ENCODE data around the gene MIER3. TPM values are rescaled to one million over a fixed set of nuclear protein-coding genes. Genes with fewer than 3 reads are reported as not detected.

MIER3 gene, protein sequence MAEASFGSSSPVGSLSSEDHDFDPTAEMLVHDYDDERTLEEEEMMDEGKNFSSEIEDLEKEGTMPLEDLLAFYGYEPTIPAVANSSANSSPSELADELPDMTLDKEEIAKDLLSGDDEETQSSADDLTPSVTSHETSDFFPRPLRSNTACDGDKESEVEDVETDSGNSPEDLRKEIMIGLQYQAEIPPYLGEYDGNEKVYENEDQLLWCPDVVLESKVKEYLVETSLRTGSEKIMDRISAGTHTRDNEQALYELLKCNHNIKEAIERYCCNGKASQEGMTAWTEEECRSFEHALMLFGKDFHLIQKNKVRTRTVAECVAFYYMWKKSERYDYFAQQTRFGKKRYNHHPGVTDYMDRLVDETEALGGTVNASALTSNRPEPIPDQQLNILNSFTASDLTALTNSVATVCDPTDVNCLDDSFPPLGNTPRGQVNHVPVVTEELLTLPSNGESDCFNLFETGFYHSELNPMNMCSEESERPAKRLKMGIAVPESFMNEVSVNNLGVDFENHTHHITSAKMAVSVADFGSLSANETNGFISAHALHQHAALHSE
- 13.4 TPM for total RNA-seq
- long read RNA-seq, partial matches to known transcripts, result 0 of 4 reads
- long read RNA-seq, other reads (novel, unspliced or antisense), result 4 of 4 reads

DNA sequence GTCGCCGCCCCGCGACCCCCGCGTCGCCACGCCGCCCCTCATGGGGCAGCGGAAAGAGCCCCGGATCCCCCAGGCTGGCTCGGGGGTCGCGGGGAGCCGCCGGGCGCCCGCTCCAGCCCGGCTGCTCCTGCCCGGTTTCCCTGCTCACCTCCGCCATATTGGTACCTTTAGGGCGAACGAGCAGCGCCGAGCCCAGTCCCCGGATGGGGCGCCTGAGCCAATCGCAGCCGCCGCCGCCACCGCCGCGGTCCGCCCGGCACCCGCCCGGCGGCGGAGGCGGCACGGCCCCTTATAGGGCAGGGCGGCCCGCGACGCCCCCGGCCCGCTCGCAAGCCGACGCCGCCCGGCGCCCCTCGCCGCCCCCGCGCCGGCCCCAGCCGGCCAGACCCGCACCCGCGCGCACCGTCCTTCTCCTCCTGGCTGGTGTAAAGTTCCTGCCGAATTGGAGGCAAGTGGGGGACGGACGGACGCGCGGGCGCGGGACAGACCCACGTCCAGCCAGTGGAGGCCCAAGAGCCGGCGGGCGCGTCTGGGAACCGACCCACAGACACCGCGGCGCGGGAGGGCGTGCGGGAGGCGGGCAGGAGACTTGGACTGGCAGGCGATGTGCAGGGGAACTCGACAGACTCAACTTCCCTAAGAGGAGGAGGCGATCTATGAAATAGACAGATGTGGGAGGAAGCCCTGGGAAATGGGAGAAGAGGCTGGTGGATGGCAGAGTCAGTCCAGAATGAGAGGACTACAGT is at the start of gene MIER3:
Gene MIER3 (minus strand): TSS at position 178 of the 746 bp plus-strand sequence. CDS start 21 bp downstream, at position 157.
- intact Hi-C loops (cut with micrococcal nuclease), result no loop called here

DNA sequence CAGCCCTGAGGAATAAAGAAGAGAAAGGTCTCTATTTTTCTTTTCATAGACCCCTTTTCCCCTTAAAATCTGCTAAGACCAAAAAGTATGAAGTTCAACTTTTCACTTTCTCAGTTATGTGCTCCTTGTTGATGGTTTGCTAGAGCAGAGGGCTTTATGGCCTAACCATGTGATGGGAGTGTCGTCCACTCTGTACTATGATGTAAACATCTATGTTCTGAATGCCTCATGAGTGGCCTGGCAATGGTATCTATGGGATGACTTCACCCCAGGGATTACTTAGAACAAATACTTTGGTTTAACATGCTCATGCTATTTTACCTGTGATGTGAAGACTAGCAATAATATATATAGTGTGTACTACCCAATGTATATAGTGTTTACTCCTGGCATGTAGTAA is 43.7 kb upstream of the MIER3 start:
- no peak overlapping the region for H3K4me3 ChIP-seq
- intact Hi-C loops (cut with micrococcal nuclease), result no loop called here

More for the DNA sequence above, at the start of gene MIER3:
- H3K4me1 ChIP-seq, result peaks cover 34% of the 10 kb centered on the region
- H3K9me3 ChIP-seq (replicated peaks), result no peaks in the 10 kb centered on the region
- H3K36me3 ChIP-seq, result no peaks in the 10 kb centered on the region
- peak within 1 kb of the TSS; percentile 79 for H3K4me3 ChIP-seq
- TF ChIP-seq, protein P1, sequence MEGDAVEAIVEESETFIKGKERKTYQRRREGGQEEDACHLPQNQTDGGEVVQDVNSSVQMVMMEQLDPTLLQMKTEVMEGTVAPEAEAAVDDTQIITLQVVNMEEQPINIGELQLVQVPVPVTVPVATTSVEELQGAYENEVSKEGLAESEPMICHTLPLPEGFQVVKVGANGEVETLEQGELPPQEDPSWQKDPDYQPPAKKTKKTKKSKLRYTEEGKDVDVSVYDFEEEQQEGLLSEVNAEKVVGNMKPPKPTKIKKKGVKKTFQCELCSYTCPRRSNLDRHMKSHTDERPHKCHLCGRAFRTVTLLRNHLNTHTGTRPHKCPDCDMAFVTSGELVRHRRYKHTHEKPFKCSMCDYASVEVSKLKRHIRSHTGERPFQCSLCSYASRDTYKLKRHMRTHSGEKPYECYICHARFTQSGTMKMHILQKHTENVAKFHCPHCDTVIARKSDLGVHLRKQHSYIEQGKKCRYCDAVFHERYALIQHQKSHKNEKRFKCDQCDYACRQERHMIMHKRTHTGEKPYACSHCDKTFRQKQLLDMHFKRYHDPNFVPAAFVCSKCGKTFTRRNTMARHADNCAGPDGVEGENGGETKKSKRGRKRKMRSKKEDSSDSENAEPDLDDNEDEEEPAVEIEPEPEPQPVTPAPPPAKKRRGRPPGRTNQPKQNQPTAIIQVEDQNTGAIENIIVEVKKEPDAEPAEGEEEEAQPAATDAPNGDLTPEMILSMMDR (IDR thresholded peaks at IDR 0.05; ENCODE audit: borderline replicate concordance), result no peak
- H3K27me3 ChIP-seq (ENCODE audit: low read depth), result no peaks in the 10 kb centered on the region
- DNase-seq, result peak; percentile 84
- peak within 1 kb of the TSS; percentile 90 for H3K27ac ChIP-seq (replicated peaks)

DNA sequence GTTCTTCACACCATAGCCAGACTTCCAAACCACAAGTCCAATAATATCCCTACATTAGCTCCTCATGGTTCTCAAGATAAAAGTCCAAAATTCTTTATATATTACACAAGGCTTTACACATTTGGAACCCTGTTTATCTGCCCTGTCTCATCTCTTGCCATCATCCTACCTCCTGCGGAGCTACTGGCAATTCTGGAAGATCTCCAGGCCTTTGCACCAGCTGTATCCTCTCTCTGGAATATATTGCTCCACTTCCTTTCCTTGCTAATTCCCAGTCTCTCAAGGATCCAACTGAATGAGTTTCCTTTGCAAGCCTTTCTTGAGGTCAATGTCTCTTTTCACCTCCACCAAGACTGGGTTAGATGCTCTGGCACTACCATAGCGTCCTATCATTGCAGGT is 41.3 kb upstream of the MIER3 start:
- Histone ChIP-seq H3K36me3 (no peaks in the 10 kb centered on the region), H3K4me1 (no peaks in the 10 kb centered on the region), H3K27ac (replicated peaks) (no peak overlapping the region), H3K9me3 (replicated peaks) (no peaks in the 10 kb centered on the region), H3K27me3 (ENCODE audit: low read depth) (no peaks in the 10 kb centered on the region), H3K4me3 (no peak overlapping the region)
- DNase-seq, result no peak
- TF ChIP-seq, protein P1 (IDR thresholded peaks at IDR 0.05; ENCODE audit: borderline replicate concordance), result no peak
- intact Hi-C loops (cut with micrococcal nuclease), result no loop called here

More for the DNA sequence above, 43.7 kb upstream of the MIER3 start:
- TF ChIP-seq, protein P1 (IDR thresholded peaks at IDR 0.05; ENCODE audit: borderline replicate concordance), result no peak
- H3K27ac ChIP-seq (replicated peaks), result no peak overlapping the region
- peaks cover 4% of the 10 kb centered on the region for H3K27me3 ChIP-seq (ENCODE audit: low read depth)
- H3K9me3 ChIP-seq (replicated peaks), result no peaks in the 10 kb centered on the region
- H3K36me3 ChIP-seq, result no peaks in the 10 kb centered on the region
- no peaks in the 10 kb centered on the region for H3K4me1 ChIP-seq
- no peak for DNase-seq

GRCh38 chr5:56989676-56990075 is 37.8 kb upstream of the MIER3 start:
- intact Hi-C loops (cut with micrococcal nuclease), result no loop called here
- TF ChIP-seq, protein P1 (IDR thresholded peaks at IDR 0.05; ENCODE audit: borderline replicate concordance), result no peak
- no peaks in the 10 kb centered on the region for H3K36me3 ChIP-seq
- no peaks in the 10 kb centered on the region for H3K9me3 ChIP-seq (replicated peaks)
- no peak overlapping the region for H3K27ac ChIP-seq (replicated peaks)
- H3K4me3 ChIP-seq, result no peak overlapping the region
- no peak for DNase-seq
- no peaks in the 10 kb centered on the region for H3K27me3 ChIP-seq (ENCODE audit: low read depth)
- H3K4me1 ChIP-seq, result no peaks in the 10 kb centered on the region

DNA sequence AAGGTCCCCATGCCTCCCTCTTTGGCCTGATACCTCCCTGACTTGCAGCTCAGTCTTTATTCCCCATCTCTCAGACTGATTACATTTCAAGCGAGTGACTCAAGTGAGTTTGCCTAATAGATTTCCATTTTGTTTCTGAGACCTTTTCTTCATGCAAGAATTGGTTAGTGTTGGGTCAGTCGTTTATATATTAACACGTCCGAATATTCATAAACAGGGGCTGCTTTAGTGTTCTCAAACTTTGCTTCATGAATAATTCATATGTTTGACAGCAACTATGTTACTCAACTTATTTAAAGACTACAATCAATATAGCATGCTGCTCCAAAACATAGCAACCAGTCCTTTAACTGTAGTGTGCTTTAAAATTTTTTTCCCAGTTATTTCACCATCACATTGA is 36.6 kb upstream of the MIER3 start:
- Histone ChIP-seq H3K27ac (replicated peaks) (no peak overlapping the region), H3K27me3 (ENCODE audit: low read depth) (no peaks in the 10 kb centered on the region), H3K36me3 (no peaks in the 10 kb centered on the region), H3K9me3 (replicated peaks) (no peaks in the 10 kb centered on the region), H3K4me1 (no peaks in the 10 kb centered on the region), H3K4me3 (no peak overlapping the region)
- intact Hi-C loops (cut with micrococcal nuclease), result no loop called here
- TF ChIP-seq, protein P1 (IDR thresholded peaks at IDR 0.05; ENCODE audit: borderline replicate concordance), result no peak
- no peak for DNase-seq

All from left ventricle myocardium inferior (tissue), 1 donor.